Breast epithelium (tissue), 3 donors: ENCODE measurements around the gene MEPE.

Source experiments
- CTCF ChIP-seq, 3 donors: fragments of 450-650 bp; IDR thresholded peaks; one replicate each; pipeline ENCODE4 v1.5.1; 2016 to 2017; ENCODE audit warnings: antibody characterized with exemption in 3 of 3, mild to moderate bottlenecking in 3 of 3, moderate library complexity in 3 of 3
- POLR2A ChIP-seq: fragments of 450-650 bp; IDR thresholded peaks from one replicate; pipeline ENCODE4 v1.6.1; 2016; ENCODE audit warnings: antibody characterized with exemption, mild to moderate bottlenecking, moderate library complexity
- POLR2AphosphoS5 ChIP-seq, 3 donors: sonication (generic); formaldehyde crosslinking; IDR thresholded peaks; one replicate each; pipeline ENCODE4 v1.6.1; 2017; ENCODE audit warnings: antibody characterized with exemption in 3 of 3

GRCh38 chr4:87785731-87786509 is 46.8 kb upstream of the MEPE start:
- TF ChIP-seq CTCF (IDR thresholded peaks at IDR 0.05) = no peak
- no peak for TF ChIP-seq POLR2AphosphoS5 (IDR thresholded peaks at IDR 0.05)
- no peak for TF ChIP-seq POLR2A
